ENCODE measurements around the gene LILRA2. TPM values are rescaled to one million over a fixed set of nuclear protein-coding genes. Genes with fewer than 3 reads are reported as not detected.
A peak's percentile ranks its signal among the peaks of the same experiment; 100 is the strongest.

LILRA2 gene
- total and polyA plus RNA-seq, 10 of the 15 experiments (the other 5 are each of a cell fraction or from before 2014, with no cell fraction given), result 0.16 to 1.8 (median 0.43) TPM

DNA sequence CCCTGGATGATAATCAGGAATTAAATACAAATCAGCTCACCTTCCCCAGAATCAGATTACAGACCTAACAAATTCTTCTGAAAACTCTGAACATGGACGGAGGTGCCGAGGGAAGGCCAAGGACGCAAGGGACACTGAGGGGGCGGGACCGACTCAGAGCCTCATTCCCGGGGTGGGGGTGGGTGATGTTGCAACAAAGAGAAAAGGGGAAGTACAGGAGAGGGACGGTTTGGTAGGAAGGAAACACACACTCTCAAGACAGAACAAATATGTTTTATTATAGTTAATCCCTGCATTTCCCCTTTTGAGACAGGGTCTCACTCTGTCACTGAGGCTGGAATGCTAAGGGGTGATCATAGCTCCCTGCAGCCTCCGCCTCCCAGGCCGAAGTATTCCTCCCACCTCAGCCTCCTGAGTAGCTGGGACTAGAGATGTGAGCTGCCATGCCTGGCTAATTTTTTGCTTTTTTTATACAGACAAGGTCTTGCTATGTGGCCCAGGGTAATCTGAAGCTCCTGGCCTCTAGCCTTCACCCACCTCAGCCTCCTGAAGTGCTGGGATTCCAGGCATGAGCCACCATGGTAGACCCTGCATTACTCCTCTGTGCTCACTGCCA is 786 bp upstream of the LILRA2 start:
- no peak overlapping the region for H3K27ac ChIP-seq (ENCODE audit: control insufficient read depth, insufficient read depth)
- H3K79me2 ChIP-seq (ENCODE audit: control insufficient read depth, insufficient read depth, low read length), result no peaks in the 10 kb centered on the region
- no peak for TF ChIP-seq GABPA (IDR thresholded peaks at IDR 0.05; ENCODE audit: low read depth)
- peak; percentile 36; the same call in 1 of the 2 replicates for TF ChIP-seq SPI1 (IDR thresholded peaks at IDR 0.05; ENCODE audit: borderline replicate concordance, insufficient read depth, low read depth, low read length)
- ChIA-PET RAD21 (ENCODE audit: unreplicated experiment) (interaction anchor here (1.0 kb wide), 1 partner anchor 14 kb away, joined by 3 read pairs; no protein-coding TSS in a partner anchor), SMC1A (ENCODE audit: uncharacterized antibody, unreplicated experiment) (interaction anchor here (0.9 to 1.4 kb wide), 4 partner anchors 14 to 50 kb away, joined by 3 to 5 read pairs (median 4); no protein-coding TSS in a partner anchor), POLR2A (no interaction called here), CTCF (interaction anchor here (0.5 to 1.7 kb wide), 8 partner anchors 17 to 1052 kb away, joined by 3 to 6 read pairs (median 3); partner anchors contain the start of gene LILRB1)
- H4K20me1 ChIP-seq (ENCODE audit: control insufficient read depth, insufficient read depth), result no peaks in the 10 kb centered on the region
- H3K36me3 ChIP-seq (ENCODE audit: control insufficient read depth in 2 of 2, insufficient read depth in 2 of 2, low read length in 1 of 2), result no peaks in the 10 kb centered on the region
- peak; percentile 13 for FAIRE-seq
- peaks cover 20% of the 10 kb centered on the region for H3K4me1 ChIP-seq (ENCODE audit: control insufficient read depth, insufficient read depth, low read length)
- peak overlapping the region; percentile 19; the same call in 1 of the 2 replicates for H3K4me2 ChIP-seq (ENCODE audit: control insufficient read depth, insufficient read depth)
- H3K9me3 ChIP-seq (replicated peaks; ENCODE audit: control insufficient read depth, insufficient read depth, low read length), result no peaks in the 10 kb centered on the region
- no peak for DNase-seq (ENCODE audit: low read depth, low spot score)
- intact Hi-C loops (cut with micrococcal nuclease; ENCODE audit: unreplicated experiment) (no loop called here), in situ Hi-C loops (cut with MboI) (no loop called here)
- H3K9ac ChIP-seq (ENCODE audit: control insufficient read depth, insufficient read depth, low read length), result no peak overlapping the region; the same call in 1 of the 2 replicates
- BruUV-seq (replicated peaks), result no TSS peak
- ATAC-seq, result peak; percentile 26
- H2AFZ ChIP-seq (ENCODE audit: control insufficient read depth, low read depth, low read length), result no peak overlapping the region; the same call in 1 of the 2 replicates
- WGBS (ENCODE audit: insufficient coverage, insufficient replicate concordance, low lambda C conversion rate, missing lambda C conversion rate), result 4% methylated on average over 9 of the region's 9 CpGs
- H3K4me3 ChIP-seq, result no peak overlapping the region; the same call in 1 of the 2 replicates
- no peaks in the 10 kb centered on the region; a peak in 1 of 4 replicates for H3K27me3 ChIP-seq (replicated peaks in 1 of 2; ENCODE audit: control insufficient read depth in 2 of 2, insufficient read depth in 2 of 2, low read length in 1 of 2)

DNA sequence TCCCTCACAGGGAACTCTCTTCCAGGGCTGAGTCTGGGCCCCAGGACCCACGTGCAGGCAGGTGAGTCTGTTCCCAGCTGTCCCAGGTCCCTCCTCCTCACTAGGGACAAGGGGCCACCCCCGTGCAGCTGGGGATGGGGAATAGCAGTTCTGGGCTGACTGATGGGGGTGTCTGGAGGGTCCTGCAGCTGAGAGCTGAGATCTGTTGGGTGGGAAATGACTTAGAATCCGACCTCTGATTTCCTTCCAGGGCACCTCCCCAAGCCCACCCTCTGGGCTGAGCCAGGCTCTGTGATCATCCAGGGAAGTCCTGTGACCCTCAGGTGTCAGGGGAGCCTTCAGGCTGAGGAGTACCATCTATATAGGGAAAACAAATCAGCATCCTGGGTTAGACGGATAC is 461 bp downstream of the LILRA2 start:
- WGBS (ENCODE audit: insufficient coverage, insufficient replicate concordance, low lambda C conversion rate, missing lambda C conversion rate), result 6% methylated on average over 4 of the region's 4 CpGs
- no peak for FAIRE-seq
- peak overlapping the region; percentile 19; the same call in 1 of the 2 replicates for H3K4me2 ChIP-seq (ENCODE audit: control insufficient read depth, insufficient read depth)
- peak; percentile 10; the same call in 2 of the 3 replicates for ATAC-seq
- intact Hi-C loops (cut with micrococcal nuclease; ENCODE audit: unreplicated experiment) (no loop called here), in situ Hi-C loops (cut with MboI) (no loop called here)
- no peak overlapping the region for H3K27ac ChIP-seq (ENCODE audit: control insufficient read depth, insufficient read depth)
- H3K4me3 ChIP-seq, result no peak overlapping the region
- ChIA-PET CTCF (no interaction called here), POLR2A (no interaction called here), SMC1A (ENCODE audit: uncharacterized antibody, unreplicated experiment) (interaction anchor here (0.6 to 0.9 kb wide), 2 partner anchors 44 to 93 kb away, joined by 3 to 4 read pairs; no protein-coding TSS in a partner anchor), RAD21 (ENCODE audit: unreplicated experiment) (no interaction called here)
- no peak for DNase-seq (ENCODE audit: low read depth, low spot score)
- no peak overlapping the region for H3K9ac ChIP-seq (ENCODE audit: control insufficient read depth, insufficient read depth, low read length)
- peaks cover 20% of the 10 kb centered on the region for H3K4me1 ChIP-seq (ENCODE audit: control insufficient read depth, insufficient read depth, low read length)
- no peaks in the 10 kb centered on the region for H3K79me2 ChIP-seq (ENCODE audit: control insufficient read depth, insufficient read depth, low read length)
- H3K9me3 ChIP-seq (replicated peaks; ENCODE audit: control insufficient read depth, insufficient read depth, low read length), result no peaks in the 10 kb centered on the region; the same call in 2 of the 3 replicates
- H3K27me3 ChIP-seq (replicated peaks in 1 of 2; ENCODE audit: control insufficient read depth in 2 of 2, insufficient read depth in 2 of 2, low read length in 1 of 2), result no peaks in the 10 kb centered on the region; a peak in 1 of 4 replicates
- H4K20me1 ChIP-seq (ENCODE audit: control insufficient read depth, insufficient read depth), result no peaks in the 10 kb centered on the region
- H2AFZ ChIP-seq (ENCODE audit: control insufficient read depth, low read depth, low read length), result no peak overlapping the region
- no peaks in the 10 kb centered on the region for H3K36me3 ChIP-seq (ENCODE audit: control insufficient read depth in 2 of 2, insufficient read depth in 2 of 2, low read length in 1 of 2)
- BruUV-seq (replicated peaks), result no TSS peak
- TF ChIP-seq, protein P1, sequence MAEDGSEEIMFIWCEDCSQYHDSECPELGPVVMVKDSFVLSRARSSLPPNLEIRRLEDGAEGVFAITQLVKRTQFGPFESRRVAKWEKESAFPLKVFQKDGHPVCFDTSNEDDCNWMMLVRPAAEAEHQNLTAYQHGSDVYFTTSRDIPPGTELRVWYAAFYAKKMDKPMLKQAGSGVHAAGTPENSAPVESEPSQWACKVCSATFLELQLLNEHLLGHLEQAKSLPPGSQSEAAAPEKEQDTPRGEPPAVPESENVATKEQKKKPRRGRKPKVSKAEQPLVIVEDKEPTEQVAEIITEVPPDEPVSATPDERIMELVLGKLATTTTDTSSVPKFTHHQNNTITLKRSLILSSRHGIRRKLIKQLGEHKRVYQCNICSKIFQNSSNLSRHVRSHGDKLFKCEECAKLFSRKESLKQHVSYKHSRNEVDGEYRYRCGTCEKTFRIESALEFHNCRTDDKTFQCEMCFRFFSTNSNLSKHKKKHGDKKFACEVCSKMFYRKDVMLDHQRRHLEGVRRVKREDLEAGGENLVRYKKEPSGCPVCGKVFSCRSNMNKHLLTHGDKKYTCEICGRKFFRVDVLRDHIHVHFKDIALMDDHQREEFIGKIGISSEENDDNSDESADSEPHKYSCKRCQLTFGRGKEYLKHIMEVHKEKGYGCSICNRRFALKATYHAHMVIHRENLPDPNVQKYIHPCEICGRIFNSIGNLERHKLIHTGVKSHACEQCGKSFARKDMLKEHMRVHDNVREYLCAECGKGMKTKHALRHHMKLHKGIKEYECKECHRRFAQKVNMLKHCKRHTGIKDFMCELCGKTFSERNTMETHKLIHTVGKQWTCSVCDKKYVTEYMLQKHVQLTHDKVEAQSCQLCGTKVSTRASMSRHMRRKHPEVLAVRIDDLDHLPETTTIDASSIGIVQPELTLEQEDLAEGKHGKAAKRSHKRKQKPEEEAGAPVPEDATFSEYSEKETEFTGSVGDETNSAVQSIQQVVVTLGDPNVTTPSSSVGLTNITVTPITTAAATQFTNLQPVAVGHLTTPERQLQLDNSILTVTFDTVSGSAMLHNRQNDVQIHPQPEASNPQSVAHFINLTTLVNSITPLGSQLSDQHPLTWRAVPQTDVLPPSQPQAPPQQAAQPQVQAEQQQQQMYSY (CRISPR knock-in tag; IDR thresholded peaks at IDR 0.05), result no peak
- TF ChIP-seq KAT2A (conservative IDR thresholded peaks at IDR 0.05; ENCODE audit: control insufficient read depth, low read depth, low read length) (no peak), NFYB (IDR thresholded peaks at IDR 0.05; ENCODE audit: insufficient read depth, low read depth, low read length) (no peak), SMARCA5 (IDR thresholded peaks at IDR 0.05) (no peak), NR2C2 (IDR thresholded peaks at IDR 0.05; ENCODE audit: borderline replicate concordance, control insufficient read depth, insufficient read length, low read depth) (no peak), IKZF1 (conservative IDR thresholded peaks at IDR 0.05) (no peak)
- TF ChIP-seq, protein P2, sequence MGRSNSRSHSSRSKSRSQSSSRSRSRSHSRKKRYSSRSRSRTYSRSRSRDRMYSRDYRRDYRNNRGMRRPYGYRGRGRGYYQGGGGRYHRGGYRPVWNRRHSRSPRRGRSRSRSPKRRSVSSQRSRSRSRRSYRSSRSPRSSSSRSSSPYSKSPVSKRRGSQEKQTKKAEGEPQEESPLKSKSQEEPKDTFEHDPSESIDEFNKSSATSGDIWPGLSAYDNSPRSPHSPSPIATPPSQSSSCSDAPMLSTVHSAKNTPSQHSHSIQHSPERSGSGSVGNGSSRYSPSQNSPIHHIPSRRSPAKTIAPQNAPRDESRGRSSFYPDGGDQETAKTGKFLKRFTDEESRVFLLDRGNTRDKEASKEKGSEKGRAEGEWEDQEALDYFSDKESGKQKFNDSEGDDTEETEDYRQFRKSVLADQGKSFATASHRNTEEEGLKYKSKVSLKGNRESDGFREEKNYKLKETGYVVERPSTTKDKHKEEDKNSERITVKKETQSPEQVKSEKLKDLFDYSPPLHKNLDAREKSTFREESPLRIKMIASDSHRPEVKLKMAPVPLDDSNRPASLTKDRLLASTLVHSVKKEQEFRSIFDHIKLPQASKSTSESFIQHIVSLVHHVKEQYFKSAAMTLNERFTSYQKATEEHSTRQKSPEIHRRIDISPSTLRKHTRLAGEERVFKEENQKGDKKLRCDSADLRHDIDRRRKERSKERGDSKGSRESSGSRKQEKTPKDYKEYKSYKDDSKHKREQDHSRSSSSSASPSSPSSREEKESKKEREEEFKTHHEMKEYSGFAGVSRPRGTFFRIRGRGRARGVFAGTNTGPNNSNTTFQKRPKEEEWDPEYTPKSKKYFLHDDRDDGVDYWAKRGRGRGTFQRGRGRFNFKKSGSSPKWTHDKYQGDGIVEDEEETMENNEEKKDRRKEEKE (IDR thresholded peaks at IDR 0.05), result no peak

Data from GM12878 (cell line).